ENCODE measurements around the gene MFNG. TPM values are rescaled to one million over a fixed set of nuclear protein-coding genes. Genes with fewer than 3 reads are reported as not detected.

MFNG gene, protein sequence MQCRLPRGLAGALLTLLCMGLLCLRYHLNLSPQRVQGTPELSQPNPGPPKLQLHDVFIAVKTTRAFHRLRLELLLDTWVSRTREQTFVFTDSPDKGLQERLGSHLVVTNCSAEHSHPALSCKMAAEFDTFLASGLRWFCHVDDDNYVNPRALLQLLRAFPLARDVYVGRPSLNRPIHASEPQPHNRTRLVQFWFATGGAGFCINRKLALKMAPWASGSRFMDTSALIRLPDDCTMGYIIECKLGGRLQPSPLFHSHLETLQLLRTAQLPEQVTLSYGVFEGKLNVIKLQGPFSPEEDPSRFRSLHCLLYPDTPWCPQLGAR
- 22.3 TPM for total RNA-seq

DNA sequence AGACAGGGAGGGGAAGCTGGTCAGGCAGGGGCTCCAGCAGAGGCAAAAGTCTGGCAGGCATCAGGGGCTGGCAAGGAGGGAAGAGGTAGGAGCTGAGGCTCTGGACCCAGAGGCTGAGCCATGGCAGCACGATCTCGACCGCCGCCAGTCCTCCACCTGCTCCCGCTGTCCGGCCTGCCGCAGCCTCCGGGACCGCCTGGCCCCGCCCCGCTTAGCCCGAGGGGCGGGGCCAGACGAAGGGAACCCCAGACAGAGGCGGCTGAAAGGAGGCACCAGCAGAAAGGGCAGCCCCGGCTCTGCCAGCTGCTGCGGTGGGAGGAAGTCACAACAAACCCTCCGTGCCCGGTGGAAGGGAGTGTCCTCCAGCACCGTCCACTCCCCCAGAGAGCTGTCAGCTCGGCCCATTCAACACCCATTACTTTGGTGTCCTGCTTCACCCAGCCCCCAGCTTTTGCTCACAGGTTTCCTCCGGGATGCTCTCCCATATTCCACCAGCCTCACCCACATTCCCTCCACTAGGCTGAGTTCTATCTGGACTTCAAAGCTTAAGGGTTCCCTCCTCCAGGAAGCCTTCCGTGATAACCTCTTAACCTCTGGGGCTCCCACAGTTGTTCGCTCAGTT lies at the start of gene MFNG:
Gene MFNG (minus strand): TSS at position 161 of the 622 bp plus-strand sequence. CDS start 207 bp downstream, outside the sequence.

GRCh38 chr22:37519268-37520195 lies 33.3 kb upstream of the MFNG start, which contains the start of gene CARD10:
TSS of gene CARD10 (minus strand) at chr22:37519415. CDS start at chr22:37519200, 215 bp downstream.

DNA sequence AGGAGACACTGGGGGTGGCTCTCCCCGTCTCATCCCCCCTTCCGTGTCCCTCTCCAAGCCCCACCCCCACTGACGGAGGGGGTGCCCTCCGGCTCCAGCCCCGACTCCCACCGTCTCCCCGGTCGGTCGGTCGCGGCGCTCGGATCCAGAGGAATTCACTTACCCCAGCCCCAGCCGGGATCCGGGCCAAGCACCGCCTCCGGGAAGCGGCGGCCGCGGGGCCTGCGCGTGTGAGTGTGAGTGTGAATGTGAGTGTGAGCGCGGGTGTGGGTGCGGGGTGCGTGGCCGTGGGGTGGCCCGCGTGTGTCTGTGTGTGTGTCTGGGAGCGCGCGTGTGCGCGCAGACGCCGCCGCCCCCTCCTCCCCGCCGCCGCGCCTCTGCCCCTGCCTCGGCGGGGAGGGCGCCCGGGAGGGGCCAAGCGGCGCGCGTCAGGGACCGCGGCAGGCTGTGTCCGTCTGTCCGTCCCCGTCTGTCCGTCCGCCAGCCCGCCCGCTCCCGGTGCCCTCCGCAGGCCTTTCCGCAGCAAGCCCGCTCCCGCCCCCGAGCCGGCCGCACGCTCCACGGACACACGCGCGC lies 59.0 kb downstream of the MFNG start, which contains the start of gene ELFN2:
Gene ELFN2 (minus strand): TSS at position 345 of the 576 bp plus-strand sequence. CDS start 51,945 bp downstream, outside the sequence.

Other genes starting within 250 kb of the MFNG start
- gene RAC2, start 242.1 kb downstream of the MFNG start, total RNA-seq = 1.3 TPM
- gene CYTH4, start 203.9 kb downstream of the MFNG start, total RNA-seq = 9.8 TPM
- gene ELFN2, start 58.9 kb downstream of the MFNG start, total RNA-seq = 7.0 TPM
- gene CARD10, start 33.0 kb upstream of the MFNG start, total RNA-seq = 6.0 TPM
- gene CDC42EP1, start 74.1 kb upstream of the MFNG start, total RNA-seq = 19.0 TPM
- 2.0 TPM for gene LGALS2, start 93.7 kb upstream of the MFNG start, total RNA-seq
- 54.9 TPM for gene GGA1, start 122.5 kb upstream of the MFNG start, total RNA-seq
- 7.3 TPM for gene SH3BP1, start 153.3 kb upstream of the MFNG start, total RNA-seq
- 24.4 TPM for gene PDXP, start 172.3 kb upstream of the MFNG start, total RNA-seq
- gene LGALS1, start 189.3 kb upstream of the MFNG start, total RNA-seq = 510 TPM
- 24.6 TPM for gene NOL12, start 200.0 kb upstream of the MFNG start, total RNA-seq
- 83.3 TPM for gene TRIOBP, start 210.7 kb upstream of the MFNG start, total RNA-seq